Ramos (cell line): ENCODE results near the gene VSTM5.
"Not testable (repeated sequence)": the region's sequence is repeated elsewhere in the genome, so short reads cannot be mapped to it uniquely, and the experiment has no call there.

Experiments
- in situ Hi-C: fragments of 300-500 bp; cut with MboI; formaldehyde crosslinking; loops from one replicate; pipeline ENCODE4 v1.14.3; 2022; ENCODE audit warnings: low sequenced_read_pairs; ENCODE audit not compliant: unreplicated experiment

VSTM5 gene, protein sequence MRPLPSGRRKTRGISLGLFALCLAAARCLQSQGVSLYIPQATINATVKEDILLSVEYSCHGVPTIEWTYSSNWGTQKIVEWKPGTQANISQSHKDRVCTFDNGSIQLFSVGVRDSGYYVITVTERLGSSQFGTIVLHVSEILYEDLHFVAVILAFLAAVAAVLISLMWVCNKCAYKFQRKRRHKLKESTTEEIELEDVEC

GRCh38 chr11:93850594-93851018 is at the start of gene VSTM5:
VSTM5 (minus strand) TSS chr11:93850618; CDS start chr11:93850502, 116 bp downstream.
- in situ Hi-C loops: no loop called here

- in situ Hi-C loops: no loop called here
These were observed 44.9 kb upstream of the VSTM5 start for GRCh38 chr11:93895106-93895862.

DNA sequence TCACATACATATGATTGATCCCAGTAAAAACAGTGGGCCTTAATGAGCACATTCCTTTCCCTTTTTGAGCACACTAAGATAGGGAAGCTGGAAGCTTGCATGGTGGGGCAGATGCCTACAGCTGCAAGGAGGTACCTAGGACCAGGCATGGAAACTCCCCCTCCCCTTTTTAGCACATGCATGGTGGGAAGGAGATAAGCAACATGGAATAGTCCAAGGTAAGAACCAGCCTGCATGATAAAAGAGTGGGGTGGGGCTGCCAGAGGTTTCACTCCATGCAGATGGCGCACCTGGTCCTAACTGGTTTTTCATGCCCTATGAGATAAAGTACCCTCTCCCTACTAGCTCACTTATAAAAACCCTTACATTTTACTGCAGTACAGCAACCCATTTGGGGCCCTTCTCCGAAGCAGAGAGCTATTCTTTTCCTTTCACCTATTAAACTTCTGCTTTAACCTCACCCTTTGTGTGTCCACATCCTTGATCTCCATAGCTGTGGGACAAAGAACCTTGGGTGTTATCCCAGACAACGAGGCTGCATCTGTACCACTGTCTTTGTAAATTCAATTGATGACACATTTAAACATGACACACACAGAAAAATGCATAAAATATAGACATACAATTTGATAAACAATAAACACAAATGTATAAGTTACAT is 40.1 kb upstream of the VSTM5 start:
- in situ Hi-C loops: no loop called here

- in situ Hi-C loops: no loop called here
These were observed 36.7 kb upstream of the VSTM5 start for GRCh38 chr11:93887111-93887510.

GRCh38 chr11:93879114-93879513 is 28.7 kb upstream of the VSTM5 start:
- in situ Hi-C loops: not testable (repeated sequence)

GRCh38 chr11:93875637-93876036 is 25.2 kb upstream of the VSTM5 start:
- in situ Hi-C loops: no loop called here

GRCh38 chr11:93871526-93871925 is 21.1 kb upstream of the VSTM5 start:
- in situ Hi-C loops: no loop called here

GRCh38 chr11:93870616-93871015 is 20.2 kb upstream of the VSTM5 start:
- in situ Hi-C loops: no loop called here

- in situ Hi-C loops: no loop called here
These were observed 19.4 kb upstream of the VSTM5 start for GRCh38 chr11:93869830-93870229.

DNA sequence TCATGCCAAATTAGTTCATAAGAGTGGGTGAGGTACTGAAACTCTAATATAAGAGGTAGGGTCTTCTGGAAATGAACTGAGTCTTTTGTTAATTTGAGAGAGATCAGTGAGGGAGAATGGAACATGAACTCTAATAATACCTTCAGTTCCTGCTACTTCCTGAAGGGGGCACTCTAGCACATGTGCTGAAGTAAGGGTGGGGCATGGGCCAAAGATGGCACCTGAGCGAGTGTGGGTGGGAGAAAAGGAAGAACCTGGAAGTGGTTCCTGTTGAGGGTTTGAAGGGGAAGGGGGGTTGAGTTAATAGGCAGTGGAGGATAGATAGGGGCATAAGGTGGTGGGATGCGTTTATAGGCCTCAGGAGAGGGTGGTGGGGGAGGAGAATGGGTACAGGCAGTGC is 18.0 kb upstream of the VSTM5 start:
- in situ Hi-C loops: not testable (repeated sequence)

DNA sequence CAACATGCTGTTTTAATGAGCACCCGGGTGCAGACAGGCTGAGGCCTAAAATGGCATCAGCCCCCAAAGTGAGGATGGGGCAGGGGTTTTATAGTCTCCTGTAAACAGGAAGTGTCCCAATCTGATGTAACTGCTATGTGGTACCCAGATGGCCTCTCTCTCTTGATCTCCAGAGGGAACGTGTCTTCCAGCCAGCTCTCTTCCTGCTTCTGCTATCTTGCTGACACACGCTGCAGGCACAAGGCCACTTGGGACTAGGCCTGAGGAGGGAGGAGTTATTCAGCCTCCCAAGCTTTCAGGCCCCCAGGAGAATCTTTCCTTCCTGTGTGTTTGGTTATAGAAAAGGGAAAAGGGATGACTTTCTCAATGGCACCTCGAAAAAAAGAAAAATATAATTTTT is 11.4 kb upstream of the VSTM5 start:
- in situ Hi-C loops: no loop called here

DNA sequence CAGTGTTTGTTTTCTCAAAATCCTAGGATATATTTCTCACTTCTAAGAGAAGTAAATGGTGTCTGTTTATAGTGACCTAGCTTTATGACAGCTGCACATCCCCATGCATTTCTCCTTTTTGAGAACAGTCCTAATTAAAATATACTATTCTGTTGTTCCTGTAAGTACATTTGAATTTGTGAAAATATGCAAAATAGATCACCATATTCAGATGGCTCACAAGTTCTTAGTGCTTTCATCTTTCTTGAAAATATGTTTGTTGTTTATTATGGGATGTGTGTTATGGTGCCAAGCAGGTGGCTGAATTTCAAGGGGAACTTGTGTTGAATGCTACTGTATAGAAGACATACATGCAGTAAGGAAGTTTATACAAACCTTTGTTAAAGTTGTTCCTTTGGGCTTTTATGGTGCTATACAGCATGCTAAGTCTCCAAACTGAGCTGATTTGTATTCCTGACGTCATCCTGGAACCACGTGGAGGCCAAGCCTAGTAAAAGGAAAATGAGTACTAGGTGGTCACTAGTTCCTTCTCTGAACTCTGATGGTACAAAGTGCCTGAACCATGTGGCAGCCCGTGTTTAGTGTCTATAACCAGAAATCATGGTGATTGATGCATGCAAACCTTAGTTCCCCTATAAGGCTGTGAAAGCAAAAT is 7.8 kb upstream of the VSTM5 start:
- in situ Hi-C loops: no loop called here

- in situ Hi-C loops: no loop called here
These were observed 7.1 kb upstream of the VSTM5 start for GRCh38 chr11:93857413-93858120.

DNA sequence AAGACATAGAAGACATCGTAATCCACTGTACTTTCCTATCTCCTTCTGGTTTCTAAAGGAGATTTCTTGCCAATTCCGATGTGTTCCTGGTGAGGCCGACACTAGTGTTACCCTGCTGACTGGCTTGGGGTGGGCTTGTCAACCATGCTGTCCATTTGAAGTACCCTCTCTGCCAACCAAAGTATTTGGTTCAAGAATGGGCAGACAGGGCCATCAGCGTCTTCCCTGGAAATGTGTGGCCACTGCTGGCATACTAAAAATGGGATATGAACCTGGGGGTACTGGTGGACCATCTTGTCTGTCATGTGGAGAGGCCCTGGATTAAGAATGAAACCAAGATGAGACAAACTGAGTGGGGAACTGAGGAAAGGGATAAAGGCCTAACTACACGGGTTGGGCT is 1.8 kb upstream of the VSTM5 start:
- in situ Hi-C loops: no loop called here

- in situ Hi-C loops: no loop called here
These were observed 446 bp downstream of the VSTM5 start for GRCh38 chr11:93849751-93850593.

DNA sequence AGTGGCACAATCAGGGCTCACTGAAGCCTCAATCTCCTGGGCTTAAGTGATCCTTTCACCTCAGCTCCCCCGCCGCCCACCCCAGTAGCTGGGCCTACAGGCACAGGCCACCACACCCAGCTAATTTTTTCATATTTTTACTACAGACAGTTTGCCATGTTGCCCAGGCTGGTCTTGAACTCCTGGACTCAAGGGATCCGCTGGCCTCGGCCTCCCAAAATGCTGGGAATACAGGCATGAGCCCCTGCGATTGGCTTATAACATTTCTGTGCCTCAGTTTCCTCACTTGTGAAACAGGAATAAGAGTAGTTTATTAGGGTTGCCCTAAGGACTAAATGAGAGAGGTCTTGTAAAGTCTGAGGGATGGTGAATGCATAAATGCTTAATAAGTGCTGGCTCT is 1.2 kb downstream of the VSTM5 start:
- in situ Hi-C loops: no loop called here

DNA sequence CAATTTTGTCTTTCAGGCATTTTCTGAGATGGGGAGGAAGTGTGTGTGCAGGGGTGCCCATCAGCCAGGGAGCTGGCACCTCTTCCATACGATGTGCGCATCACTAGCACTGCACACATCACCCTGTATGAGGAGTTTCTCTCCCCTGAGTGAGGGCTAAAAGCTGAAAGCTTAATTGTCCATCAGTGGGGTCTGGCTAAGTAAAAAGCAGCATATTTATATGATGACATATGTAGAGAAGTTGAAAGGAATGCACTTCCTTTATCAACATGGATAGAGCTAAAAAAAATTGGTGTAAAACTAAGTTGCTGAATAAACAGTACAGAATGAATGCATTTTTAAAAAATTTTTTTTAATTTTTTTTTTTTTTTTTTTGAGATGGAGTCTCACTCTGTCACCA is 4.0 kb downstream of the VSTM5 start:
- in situ Hi-C loops: no loop called here

- in situ Hi-C loops: no loop called here
These were observed 5.0 kb downstream of the VSTM5 start for GRCh38 chr11:93845181-93846092.
